Stimulated activated CD4-positive, alpha-beta T cell treated with anti-CD3 and anti-CD28 coated beads, Interleukin-15, amount 100 ng/mL, for 48 hours (primary cell): ENCODE measurements around the gene LRP1B.

Experiments used
- DNase-seq, 2 donors: peaks; one replicate each; pipeline ENCODE4 v3.0.0-alpha.2; 2020; ENCODE audit warnings: low read depth in 2 of 2

Gene LRP1B

DNA sequence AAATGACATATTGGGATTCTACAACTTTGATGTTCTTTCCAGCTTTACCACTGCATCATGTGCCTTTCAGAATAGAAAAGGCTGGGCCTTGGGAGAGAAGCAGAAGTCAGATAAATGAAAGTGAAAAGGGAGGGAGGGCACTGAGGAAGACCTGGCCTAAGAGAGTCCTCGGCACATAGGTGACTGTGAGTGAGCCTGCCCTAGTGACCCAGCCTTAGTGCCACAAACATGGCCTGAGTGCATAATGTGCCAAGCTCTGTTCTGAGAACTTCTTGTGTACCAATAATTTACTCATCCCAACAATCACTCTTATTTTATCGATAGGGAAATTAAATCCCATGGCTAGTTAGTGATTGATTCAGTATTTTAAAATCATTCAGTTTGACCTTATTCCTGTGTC lies 436.6 kb downstream of the LRP1B start:
- no peak for DNase-seq

DNA sequence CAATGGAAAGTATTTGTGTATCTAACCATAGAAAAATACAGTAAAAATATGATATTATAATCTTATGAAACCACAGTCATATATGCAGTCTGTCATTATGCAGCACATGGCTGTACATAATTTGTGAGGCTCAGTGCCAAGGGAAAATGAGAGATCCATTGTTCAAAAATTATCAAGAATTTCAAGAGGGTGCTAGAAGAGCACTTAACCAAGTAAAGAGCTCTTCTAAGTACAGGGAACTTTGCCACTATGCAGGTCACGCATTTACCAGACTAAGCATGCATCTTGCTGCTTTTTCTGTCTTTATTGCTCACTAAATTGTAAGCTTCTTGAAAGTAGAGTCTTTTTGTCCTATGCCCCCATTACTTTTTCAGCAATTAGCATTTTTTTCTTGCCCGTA lies 438.0 kb downstream of the LRP1B start:
- no peak for DNase-seq

DNA sequence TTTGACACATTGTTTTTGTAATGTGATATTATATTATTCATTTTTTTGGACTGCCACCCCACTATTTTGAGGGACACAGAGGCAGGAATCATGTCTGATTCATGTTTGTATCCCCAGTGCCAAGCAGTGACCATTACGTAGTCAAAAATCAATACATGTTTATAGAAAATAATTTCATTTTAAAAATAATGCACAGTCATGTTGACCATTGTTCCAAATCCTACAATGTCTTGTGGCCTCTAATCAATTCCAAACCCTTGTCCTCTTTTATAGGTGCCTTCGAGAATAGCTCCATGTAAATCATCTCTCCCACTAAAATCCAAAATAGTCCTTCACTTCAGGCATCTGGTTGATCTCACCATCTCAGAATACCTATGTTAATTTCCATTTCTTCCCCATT lies 454.7 kb downstream of the LRP1B start:
- DNase-seq, result no peak

DNA sequence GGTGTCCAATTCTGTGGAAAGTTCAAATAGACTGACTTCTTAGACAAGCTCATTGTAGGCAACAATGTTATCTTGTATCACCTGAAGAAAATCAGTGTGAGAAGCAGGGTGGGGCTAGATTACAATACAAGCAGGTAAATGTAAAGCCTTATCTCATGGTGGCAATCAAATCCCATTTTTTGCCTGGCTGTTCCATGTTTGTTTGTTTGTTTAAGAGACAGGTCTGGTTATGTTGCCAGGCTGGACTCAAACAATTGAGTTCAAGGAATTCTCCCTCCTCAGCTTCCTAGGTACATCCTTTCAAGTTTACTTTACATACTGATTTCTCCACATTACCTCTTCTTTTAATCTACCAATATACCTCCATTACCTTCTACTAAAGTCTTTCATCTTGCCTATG lies 464.6 kb downstream of the LRP1B start:
- DNase-seq, result no peak

DNA sequence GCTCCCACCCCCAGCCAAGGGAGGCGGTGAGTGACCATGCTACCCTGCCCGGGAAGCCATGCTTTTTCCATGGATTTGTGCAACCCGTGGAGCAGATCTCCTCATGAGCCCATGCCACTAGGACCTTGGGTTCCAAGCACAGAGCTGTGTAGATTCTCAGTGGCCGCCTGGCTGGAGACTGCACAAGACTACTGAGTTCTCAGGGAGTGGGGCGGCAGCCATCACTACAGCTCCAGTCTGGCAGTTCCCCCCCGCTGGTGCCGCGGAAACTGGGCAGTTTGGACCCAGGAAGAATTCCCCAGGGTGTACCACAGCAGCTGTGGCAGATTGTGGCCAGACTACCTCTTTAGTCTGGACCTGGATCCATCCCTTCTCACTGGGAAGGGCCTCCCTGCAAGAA lies 470.6 kb downstream of the LRP1B start:
- DNase-seq, result no peak

DNA sequence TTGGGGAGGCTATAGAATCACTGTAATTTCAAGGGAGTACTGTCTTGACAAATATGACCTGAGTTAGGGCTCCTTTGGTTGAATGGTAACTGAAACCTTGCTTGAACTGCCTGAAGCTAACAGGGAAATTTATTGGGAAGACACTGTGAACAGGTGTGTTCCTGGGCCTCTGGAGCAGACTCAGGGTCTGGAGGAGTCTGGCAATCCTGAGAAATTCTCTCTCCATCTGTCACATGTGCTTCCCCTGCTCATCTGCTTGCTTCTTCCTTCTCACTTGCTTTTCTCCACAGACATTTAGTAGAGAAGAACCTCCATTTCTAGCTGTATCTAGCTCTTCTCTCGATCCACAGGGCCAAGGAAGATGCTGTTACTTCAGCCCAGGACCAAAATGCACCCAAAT lies 476.5 kb downstream of the LRP1B start:
- DNase-seq, result no peak

DNA sequence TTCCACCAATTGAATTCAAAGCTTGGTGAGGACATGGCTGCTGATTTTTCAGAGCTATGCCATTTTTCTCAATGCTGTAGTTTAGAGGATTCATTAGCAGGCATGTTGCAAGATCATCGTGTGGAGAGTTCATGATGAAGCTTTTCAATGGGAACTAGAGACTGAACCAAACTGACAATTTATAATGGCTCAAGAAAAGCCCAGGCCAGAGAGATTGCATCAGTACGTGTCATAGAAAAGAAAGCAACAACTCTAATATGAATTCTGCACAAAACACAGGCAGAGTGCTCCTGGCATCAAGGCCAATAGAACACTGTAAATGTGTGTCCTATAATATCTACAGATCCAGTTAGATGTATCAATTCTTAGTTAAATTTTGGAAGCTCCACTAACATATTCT lies 477.6 kb downstream of the LRP1B start:
- no peak for DNase-seq

DNA sequence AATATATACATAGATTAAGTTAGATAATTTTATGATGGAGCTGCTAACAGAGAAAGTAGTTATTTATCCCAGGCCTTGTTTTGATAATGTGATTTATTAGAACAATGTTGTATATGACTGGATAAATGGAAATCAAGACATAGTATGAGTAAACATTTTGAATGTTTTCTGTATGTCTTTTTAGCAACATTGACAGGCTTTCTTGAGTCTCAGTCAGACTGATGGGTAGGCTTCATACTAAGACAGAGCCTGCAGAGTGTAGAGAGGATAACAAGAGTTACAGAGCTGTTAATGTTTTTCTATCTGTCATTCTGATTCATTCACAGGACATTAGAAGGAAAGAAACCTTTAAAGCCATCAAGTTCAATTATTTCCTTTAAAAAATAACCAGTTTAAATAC lies 478.5 kb downstream of the LRP1B start:
- DNase-seq, result no peak

DNA sequence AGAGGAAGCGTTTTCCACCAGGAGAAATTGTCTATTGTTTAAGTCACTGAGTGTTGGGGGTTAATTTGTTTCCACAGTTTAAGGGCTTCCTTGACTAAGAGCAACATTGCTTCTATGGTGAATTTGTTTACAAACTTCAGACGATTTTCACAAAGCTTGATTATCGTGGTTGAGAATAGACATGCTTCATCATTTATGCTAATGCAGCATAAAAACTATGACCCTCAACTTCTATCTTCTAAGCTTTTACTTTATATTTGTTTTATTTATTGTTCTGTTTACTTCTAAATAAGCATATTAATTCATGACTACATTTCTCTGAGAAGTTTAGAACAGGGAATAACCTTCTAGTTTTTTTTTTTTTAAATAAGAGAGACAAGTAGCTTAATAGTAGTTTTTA lies 483.5 kb downstream of the LRP1B start:
- DNase-seq, result no peak

DNA sequence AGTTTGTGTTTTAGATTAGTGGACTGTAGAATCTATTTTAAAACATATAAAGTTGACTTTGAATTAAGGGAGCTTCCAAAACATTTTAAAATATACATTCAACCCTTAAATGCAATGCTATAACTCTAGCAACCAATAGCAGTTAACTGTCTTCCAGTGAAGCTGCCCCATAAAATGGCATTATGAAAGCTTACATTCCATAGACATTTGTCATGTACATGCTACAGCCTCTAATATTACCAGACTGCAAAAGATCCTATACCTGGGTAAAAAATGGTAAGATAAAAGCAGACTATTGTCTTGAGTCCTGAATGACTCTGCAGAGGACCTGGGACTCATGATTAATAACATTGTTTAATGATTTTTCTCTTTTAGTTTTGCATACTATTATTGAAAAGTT lies 489.4 kb downstream of the LRP1B start:
- no peak for DNase-seq

DNA sequence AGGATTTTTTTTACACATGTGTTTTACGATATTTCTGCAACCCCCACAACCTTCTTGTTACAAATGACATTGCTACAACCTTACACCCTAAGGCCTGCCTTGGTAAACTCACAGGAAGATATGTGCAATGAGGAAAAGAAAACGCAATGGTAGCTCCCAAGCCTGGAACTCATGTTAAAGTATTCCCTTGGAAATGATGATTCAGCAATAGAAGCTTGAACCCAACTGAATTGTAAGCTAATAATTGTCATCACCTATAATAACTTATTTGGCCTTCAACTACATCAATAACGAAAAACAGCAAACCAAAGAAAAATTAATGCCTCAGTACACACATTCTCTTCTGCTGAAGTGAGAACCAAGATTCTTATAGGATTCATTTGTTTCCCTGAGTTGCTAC lies 491.0 kb downstream of the LRP1B start:
- no peak for DNase-seq

DNA sequence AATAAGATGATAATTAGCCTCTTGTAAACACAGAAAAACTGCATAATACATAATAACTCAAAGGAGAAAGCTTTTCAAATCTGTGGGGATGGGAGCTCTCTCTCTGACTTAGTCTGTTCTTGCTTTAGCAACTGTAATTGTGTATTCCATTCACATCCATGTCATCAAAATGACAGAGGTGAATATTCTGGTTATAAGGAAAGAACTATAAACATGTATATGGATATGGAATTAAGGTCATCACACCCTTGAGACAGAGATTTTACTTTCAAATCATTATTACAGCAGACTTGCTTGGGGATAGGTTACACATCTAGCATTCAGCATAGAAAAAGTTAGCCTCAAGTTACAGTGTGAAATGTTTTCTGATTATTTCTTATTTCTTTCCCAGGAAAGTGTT lies 497.7 kb downstream of the LRP1B start:
- no peak for DNase-seq

DNA sequence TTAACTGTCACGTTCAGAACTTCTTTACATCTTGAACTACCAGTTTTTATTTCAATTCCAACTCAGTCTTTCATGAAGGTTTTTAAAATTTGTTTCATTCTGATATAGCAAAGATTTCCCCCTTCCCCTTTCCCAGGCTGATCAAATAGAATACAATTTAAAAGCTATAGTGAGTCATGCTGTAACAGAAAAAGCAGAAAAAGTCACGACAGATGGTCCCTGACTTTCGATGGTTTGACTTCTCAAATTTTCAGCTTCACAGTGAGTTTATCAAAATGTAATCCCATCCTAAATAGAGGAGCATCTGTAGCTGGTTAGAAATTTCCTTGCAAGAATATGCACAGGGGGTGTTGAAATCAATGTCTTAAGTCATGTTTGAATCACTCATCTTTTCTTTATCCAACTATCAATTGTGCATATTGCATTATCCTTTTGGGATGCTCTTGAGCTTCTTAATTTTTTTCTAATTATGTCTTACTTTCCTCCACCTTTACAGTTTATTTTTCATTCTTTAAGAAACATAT lies 500.3 kb downstream of the LRP1B start:
- DNase-seq, result no peak

DNA sequence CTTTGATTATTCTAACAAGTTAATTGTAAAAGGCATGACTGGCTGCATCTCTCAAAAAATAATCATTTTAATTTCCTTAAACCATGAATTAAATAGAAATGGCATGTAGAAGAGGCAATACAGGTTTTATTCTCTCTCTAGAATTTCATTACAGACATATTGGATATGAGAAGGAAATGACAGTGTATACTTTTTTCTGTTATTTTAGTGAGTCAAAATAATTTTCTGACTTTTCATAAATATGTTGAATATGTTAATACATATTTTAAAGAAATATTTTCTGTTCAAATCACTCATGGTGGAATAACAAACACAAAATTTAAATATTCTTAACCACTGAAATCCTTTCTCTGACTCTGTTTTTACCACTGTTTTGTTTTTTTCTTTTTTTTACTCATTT lies 510.4 kb downstream of the LRP1B start:
- no peak for DNase-seq

DNA sequence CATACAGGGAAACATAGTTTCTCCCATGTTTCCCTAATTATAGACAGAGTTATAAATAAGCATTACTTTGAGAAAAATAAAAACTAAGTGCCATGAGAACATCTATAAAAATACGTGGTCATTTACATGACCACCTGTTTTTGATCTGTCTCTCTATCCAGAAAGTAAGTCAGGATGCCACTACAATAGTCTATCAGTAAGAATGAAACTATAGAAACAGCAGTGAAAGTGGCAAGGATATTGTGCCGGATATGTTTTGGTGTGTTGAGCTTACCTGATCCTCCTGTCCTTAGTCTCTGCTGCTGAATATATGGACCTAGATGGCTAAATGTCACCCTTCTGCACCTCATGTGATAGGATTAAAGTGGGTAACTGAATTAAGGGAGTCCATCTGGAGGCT lies 512.4 kb downstream of the LRP1B start:
- DNase-seq, result no peak

DNA sequence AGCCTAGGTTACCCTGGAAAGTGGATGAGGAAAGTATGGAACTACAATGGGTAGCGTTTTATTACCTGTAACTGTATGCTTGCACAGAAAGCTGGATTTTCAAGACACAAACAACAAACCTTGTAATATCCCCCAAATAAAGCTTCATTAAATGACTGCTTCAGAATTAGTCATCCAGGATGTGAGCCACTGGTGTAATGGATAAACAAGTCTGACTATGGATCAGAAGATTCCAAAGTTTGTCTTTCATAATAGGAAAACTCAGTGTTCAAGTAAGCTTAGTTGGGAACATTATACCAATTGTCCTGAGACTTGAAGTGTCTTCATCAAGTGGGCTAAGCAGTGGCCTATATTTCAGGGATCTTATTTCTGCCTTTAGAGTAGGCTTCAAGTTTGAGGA lies 518.8 kb downstream of the LRP1B start:
- DNase-seq, result no peak

DNA sequence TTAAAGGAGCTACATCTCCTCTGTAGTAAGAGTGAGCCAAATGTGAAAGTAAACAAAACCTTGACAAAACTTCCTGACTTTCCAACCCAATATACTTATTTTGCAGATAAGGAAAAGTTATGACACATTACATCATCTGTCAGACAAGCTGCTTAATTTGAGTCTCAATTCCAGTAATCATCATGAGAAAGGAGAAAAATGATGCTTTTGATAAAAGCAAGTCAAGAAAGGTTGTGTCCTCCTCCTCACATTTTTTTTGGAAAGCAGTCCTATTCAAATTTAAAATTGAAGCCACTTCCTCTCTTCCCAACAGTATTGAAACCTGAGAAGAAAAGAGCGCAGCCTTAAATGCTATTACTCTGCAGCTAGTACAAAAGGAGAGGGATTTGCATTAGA lies 519.6 kb downstream of the LRP1B start:
- no peak for DNase-seq

DNA sequence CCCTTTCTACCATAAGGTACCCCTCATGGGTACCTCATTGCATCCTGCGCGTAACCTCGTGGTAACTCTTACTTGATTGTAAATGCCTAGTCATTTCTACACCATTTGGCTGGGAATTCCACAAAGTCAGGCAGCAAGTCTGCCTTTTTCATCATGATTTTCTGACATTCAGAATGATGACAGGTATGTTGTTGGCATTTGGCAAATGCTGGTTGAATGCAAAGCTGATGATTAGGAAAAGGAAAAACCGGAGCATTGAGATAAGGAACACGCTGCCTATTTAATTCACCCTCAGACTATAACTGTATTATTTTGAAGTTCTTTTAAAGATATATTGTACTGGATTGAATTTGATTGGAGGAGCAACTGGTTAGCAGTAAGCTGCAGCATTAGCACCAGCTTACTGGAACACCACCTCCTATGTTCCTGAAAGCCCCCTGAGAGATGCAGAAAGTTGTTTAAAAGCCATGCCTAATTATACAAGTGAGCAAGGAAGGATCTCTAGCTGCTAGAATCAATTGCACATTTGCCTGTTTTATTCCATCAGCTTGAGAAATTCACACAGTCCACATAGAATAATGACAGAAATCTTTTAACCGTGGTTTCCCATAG lies 520.1 kb downstream of the LRP1B start:
- no peak for DNase-seq

DNA sequence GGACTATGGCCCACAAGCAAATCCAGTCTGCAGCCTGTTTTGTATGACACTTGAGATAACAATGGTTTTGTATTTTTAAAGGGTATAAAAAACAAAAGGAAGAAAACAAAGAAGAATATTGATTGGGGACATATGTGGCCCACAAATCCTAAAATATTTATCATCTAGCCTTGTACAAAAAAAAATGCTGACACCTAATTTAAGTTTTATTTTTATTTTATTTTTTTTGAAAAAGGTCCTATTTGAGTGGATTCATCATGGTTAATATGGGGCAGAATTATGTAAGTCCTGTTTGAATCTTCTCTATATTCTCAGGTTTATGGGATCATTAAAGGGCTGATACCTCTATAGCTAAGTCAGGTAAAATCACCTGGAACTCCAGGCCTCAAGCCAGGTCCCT lies 525.7 kb downstream of the LRP1B start:
- no peak for DNase-seq

DNA sequence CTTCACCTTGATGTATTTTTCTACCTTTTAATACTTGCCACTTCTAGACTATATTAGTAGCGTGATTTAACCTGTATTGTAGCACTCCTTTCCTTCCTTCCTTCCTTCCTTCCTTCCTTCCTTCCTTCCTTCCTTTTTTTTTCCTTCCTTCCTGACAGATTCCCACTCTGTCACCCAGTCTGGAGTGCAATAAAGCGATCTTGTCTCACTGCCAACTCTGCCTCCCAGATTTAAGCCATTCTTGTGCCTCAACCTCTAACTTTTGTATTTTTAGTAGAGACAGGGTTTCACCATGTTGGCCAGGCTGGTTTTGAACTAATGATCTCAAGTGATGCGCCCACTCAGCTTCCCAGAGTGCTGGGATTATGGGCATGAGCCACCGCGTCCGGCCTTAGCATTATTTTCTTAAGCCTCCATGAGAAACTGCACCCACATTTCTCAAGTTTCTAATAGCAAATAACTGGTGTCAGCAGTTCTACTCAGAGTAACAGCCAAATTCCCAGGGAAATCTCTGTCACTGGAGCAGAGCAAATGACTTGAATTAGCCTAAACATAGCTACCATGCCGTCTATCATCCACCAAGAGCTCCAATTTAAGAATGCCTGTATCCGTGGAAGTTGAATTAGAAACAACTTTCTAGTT lies 529.2 kb downstream of the LRP1B start:
- no peak for DNase-seq

DNA sequence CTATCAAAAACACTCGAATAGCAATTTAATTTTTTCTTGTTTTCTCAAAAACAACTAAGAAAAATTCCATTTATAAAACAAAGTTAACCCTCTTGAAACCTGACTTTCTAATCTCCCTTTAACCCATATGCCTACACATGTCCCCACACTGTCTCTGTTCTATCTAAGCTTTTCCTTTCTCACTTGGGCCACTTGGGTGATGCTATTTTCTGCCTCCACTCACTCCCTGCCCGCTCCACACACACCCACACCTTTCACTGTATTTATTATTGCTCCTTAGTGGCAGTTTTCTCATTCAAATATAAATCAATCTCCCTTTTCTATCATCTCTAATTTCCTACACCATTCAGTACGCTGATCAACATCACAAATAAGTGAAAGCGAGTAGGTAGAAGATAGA lies 531.1 kb downstream of the LRP1B start:
- DNase-seq, result no peak

DNA sequence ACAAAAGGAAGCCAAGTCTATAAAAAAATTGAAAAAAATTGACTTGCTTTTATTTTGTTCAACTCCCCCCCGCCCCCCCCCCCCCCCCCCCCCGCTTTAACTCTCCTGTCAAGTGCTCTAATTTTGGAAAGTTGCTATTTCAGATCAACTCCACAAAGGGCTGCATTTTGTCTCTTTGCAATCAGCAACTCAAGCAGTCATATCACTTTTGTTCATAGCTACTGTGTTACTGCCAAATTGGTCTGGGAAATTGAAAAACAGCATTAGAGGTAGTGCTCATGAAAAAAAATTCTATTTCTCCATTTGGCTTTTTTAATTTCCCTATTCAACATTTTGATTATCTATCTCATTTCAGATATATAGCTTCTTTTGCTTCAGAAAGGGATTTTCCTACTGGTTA lies 531.8 kb downstream of the LRP1B start:
- no peak for DNase-seq

DNA sequence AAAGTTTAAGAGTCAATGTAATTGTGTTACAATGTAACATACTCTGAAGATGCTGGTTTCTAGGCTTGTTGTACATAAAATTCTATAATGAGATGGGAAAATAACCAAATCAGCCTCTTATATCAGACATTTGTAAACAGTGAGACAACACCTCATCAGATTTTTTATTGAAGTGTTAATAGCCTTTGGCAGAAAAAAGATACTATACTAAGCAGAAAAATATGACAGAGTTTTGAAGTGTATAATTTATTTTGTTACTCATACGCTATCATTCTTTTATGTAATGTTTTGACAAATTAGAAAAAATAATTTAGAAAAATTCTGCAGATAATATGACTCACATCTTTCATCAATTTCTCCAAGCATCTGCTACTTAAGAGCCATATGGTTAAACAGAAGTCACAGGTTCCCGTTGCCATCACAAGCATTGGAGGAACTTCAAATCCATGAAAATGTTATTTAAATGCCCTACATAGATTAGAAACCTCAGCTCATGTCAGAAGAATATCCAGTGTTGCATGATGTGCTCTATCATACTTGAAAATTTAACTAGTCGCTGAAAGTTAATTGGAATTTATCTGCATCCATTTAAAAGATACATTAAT lies 535.4 kb downstream of the LRP1B start:
- no peak for DNase-seq

DNA sequence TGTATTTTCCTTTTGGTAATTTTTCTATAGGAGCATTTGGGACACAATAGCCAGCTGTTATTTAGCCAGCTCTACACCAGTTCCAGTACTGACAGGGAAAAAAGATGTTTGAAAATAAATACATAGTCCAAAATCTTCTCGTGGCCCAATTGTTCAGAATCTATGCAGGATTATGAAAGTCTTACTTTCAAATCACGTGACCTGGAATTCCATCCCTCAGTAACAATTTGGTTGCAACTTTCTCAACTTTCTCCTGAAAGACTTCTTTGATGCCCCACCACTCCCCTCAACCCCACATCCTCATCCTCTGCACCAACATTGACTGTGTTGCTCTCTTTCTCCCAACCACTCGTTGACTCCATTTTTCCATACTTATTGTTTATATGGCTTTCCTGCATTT lies 539.0 kb downstream of the LRP1B start:
- DNase-seq, result no peak
